VCaP (cell line): ENCODE data around the gene PRRT4.

Experiments used
- H3K27ac ChIP-seq: fragments of 450-650 bp; 2 replicates; pipeline ENCODE4 v1.5.1; 2017
- CTCF ChIP-seq: fragments of 450-650 bp; conservative IDR thresholded peaks from 2 replicates; pipeline ENCODE4 v1.5.1; 2017; ENCODE audit warnings: mild to moderate bottlenecking, moderate library complexity

The PRRT4 gene

DNA sequence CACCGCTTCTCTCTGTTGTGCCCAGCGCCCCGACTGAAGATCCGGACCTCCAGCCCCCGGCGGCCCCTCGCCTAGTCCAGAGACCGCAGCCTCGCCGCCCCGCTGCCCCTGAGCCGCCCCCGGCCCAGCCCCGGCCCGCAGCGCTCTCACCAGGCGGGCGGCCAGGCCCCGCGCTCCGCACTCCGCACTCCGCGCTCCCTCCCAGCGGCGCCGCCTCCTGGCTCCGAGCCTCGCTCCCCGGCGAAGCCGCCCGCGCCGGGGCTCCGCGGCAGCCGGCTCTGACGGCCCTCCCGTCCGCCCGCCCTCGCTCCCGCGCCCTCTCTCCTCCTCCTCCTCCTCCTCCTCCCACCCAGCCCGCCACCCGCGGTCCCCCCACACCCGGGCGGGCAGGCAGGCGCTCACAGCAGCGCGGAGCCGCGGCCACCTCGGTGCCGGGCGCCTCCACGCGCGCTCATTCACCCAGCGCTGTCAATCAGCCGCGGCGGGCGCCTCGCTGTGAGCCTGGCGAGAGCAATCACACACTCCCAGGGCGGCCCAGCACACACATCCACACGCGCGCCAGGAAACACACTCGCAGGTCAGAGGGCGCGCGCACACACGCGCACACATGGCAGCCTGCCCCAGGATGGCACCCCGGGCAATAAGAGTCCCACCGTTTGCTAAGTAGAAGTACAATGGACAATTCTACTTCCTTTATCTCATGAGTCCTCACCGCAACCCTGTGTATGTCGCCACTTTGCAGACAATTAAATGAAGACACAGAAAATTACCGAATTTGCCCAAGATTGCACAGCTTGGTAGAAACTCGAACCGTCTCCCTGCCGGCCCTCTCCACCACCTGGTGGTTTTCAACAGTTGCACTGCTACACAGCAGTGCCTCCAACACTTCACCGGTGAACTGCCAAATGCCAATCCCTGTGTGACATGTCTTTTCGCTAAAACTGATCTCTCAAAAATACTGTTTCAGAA is at the start of gene PRRT4:
Gene PRRT4, minus strand, starts transcription at position 280 of the 969 bp plus-strand sequence.
- no peak; the same call in none of the 2 replicates for TF ChIP-seq CTCF
- peak within 1 kb of the TSS; percentile 72 for H3K27ac ChIP-seq

- H3K27ac ChIP-seq, result peak overlapping the region; percentile 86
Observed at GRCh38 chr7:128410451-128410753, 48.9 kb upstream of the PRRT4 start.

GRCh38 chr7:128409596-128410450 is 48.3 kb upstream of the PRRT4 start, which contains the start of gene IMPDH1:
IMPDH1 (minus strand) TSS chr7:128409982; CDS start chr7:128409901, 81 bp downstream.
- H3K27ac ChIP-seq, result peak within 1 kb of the TSS; percentile 86

More at GRCh38 chr7:128410451-128410753, 48.9 kb upstream of the PRRT4 start:
- no peak for TF ChIP-seq CTCF

GRCh38 chr7:128408709-128409595 is 47.5 kb upstream of the PRRT4 start:
- H3K27ac ChIP-seq, result peak overlapping the region; percentile 86
- TF ChIP-seq CTCF, result no peak

More at GRCh38 chr7:128409596-128410450, 48.3 kb upstream of the PRRT4 start, which contains the start of gene IMPDH1:
- no peak for TF ChIP-seq CTCF

GRCh38 chr7:128407751-128408708 is 46.5 kb upstream of the PRRT4 start:
- TF ChIP-seq CTCF, result no peak
- no peak overlapping the region for H3K27ac ChIP-seq

GRCh38 chr7:128407233-128407589 is 45.7 kb upstream of the PRRT4 start:
- no peak for TF ChIP-seq CTCF
- H3K27ac ChIP-seq, result peak overlapping the region; percentile 93; the same call in 1 of the 2 replicates
